Gastrocnemius medialis (tissue), 4 donors: ENCODE data around the gene KRT78. TPM values are rescaled to one million over a fixed set of nuclear protein-coding genes. Genes with fewer than 3 reads are reported as not detected.

Experiments used
- ATAC-seq, 2 donors: fragments of 150-250 bp; one replicate each; pipeline ENCODE4 v1.9.1; 2016
- DNase-seq, 2 donors: peaks; one replicate each; pipeline ENCODE4 v3.0.0-alpha.2; 2019
- H3K27ac ChIP-seq, 4 donors: fragments of 200-600 bp; sonication (generic); 1 replicate in 1 of 4; 2 replicates in 3 of 4; pipeline ENCODE4 v1.5.1; 2016 to 2018; ENCODE audit warnings: mild to moderate bottlenecking in 2 of 4, moderate library complexity in 1 of 4
- H3K27me3 ChIP-seq, 3 donors: fragments of 200-600 bp; sonication (generic) in 2 of 3; 1 replicate in 1 of 3; 2 replicates in 2 of 3; pipeline versions ENCODE4 v1.5.1 to v1.6.0; 2016 to 2019; ENCODE audit warnings: mild to moderate bottlenecking in 1 of 3, moderate library complexity in 1 of 3
- H3K36me3 ChIP-seq, 2 donors: fragments of 200-600 bp; sonication (generic) in 1 of 2; one replicate each; pipeline ENCODE4 v1.5.1; 2017 to 2018
- H3K4me1 ChIP-seq, 2 donors: fragments of 200-600 bp; sonication (generic) in 1 of 2; one replicate each; pipeline ENCODE4 v1.5.1; 2016 to 2017; ENCODE audit warnings: mild to moderate bottlenecking in 2 of 2
- H3K4me3 ChIP-seq, 4 donors: fragments of 200-600 bp; sonication (generic) in 3 of 4; 1 replicate in 1 of 4; 2 replicates in 3 of 4; pipeline ENCODE4 v1.5.1; 2016 to 2019; ENCODE audit warnings: mild to moderate bottlenecking in 2 of 4
- H3K9me3 ChIP-seq, 3 donors: fragments of 200-600 bp; sonication (generic) in 2 of 3; 1 replicate in 1 of 3; 2 replicates in 2 of 3; pipeline ENCODE4 v1.5.1; 2016 to 2019
- POLR2A ChIP-seq, 2 donors: fragments of 450-650 bp; IDR thresholded peaks; one replicate each; pipeline ENCODE4 v1.6.1; 2017; ENCODE audit warnings: antibody characterized with exemption in 2 of 2, mild to moderate bottlenecking in 2 of 2, moderate library complexity in 2 of 2
- in situ Hi-C, 4 donors: fragments of 200-750 bp; cut with MboI; loops; one replicate each; pipeline versions ENCODE4 v1.15.0 to v1.8.0; 2017; ENCODE audit warnings: low sequenced_read_pairs in 4 of 4
- intact Hi-C: fragments of 100-400 bp; cut with DNase I; formaldehyde crosslinking; loops from one replicate; pipeline ENCODE4 v1.15.1; 2023; ENCODE audit warnings: low total_unique reads
- total RNA-seq, 4 donors: library from RNA; depleted of rRNA; stranded (reverse); fragments of >200 nt; gene quantifications; one replicate each; pipeline versions ENCODE4 v1.1.0 to v1.2.3, GENCODE V29; 2016
- TF ChIP-seq, protein P1 (sequence below), 5 experiments: fragments of 450-650 bp in 3 of 5; fragments of 200-600 bp in 2 of 5; sonication (generic) in 2 of 5; IDR thresholded peaks in 4 of 5; conservative IDR thresholded peaks in 1 of 5; 1 replicate in 4 of 5; 2 replicates in 1 of 5; pipeline ENCODE4 v1.5.1; 2016 to 2019; ENCODE audit warnings: antibody characterized with exemption in 5 of 5, mild to moderate bottlenecking in 3 of 5, moderate library complexity in 3 of 5

Gene KRT78
- total RNA-seq, 4 donors from 2014 or later: not detected

- H3K36me3 ChIP-seq: no peaks in the 10 kb centered on the region
- intact Hi-C loops: no loop called here
- no peaks in the 10 kb centered on the region for H3K4me1 ChIP-seq
- H3K9me3 ChIP-seq: no peaks in the 10 kb centered on the region
- no peaks in the 10 kb centered on the region for H3K27me3 ChIP-seq
- DNase-seq (no peak), ATAC-seq (no peak)
- no peak overlapping the region for H3K27ac ChIP-seq
- in situ Hi-C loops: no loop called here
- no peak for TF ChIP-seq POLR2A (IDR thresholded peaks at IDR 0.05)
- TF ChIP-seq, protein P1, sequence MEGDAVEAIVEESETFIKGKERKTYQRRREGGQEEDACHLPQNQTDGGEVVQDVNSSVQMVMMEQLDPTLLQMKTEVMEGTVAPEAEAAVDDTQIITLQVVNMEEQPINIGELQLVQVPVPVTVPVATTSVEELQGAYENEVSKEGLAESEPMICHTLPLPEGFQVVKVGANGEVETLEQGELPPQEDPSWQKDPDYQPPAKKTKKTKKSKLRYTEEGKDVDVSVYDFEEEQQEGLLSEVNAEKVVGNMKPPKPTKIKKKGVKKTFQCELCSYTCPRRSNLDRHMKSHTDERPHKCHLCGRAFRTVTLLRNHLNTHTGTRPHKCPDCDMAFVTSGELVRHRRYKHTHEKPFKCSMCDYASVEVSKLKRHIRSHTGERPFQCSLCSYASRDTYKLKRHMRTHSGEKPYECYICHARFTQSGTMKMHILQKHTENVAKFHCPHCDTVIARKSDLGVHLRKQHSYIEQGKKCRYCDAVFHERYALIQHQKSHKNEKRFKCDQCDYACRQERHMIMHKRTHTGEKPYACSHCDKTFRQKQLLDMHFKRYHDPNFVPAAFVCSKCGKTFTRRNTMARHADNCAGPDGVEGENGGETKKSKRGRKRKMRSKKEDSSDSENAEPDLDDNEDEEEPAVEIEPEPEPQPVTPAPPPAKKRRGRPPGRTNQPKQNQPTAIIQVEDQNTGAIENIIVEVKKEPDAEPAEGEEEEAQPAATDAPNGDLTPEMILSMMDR (IDR thresholded peaks at IDR 0.05 in 4 of 5, conservative IDR thresholded peaks at IDR 0.05 in 1 of 5): no peak
- H3K4me3 ChIP-seq: no peak overlapping the region
Measured at GRCh38 chr12:52844386-52844785, 4.4 kb downstream of the KRT78 start.

GRCh38 chr12:52839436-52840105 is 9.2 kb downstream of the KRT78 start:
- TF ChIP-seq, protein P1 (IDR thresholded peaks at IDR 0.05 in 4 of 5, conservative IDR thresholded peaks at IDR 0.05 in 1 of 5): no peak
- TF ChIP-seq POLR2A (IDR thresholded peaks at IDR 0.05): no peak
- DNase-seq (no peak), ATAC-seq (no peak)
- Histone ChIP-seq H3K27ac (no peak overlapping the region), H3K4me3 (no peak overlapping the region), H3K27me3 (peaks cover 0 to 2% (median 0%) of the 10 kb centered on the region in 3 donors), H3K4me1 (no peaks in the 10 kb centered on the region), H3K9me3 (no peaks in the 10 kb centered on the region), H3K36me3 (no peaks in the 10 kb centered on the region)
- in situ Hi-C loops: no loop called here
- intact Hi-C loops: no loop called here

DNA sequence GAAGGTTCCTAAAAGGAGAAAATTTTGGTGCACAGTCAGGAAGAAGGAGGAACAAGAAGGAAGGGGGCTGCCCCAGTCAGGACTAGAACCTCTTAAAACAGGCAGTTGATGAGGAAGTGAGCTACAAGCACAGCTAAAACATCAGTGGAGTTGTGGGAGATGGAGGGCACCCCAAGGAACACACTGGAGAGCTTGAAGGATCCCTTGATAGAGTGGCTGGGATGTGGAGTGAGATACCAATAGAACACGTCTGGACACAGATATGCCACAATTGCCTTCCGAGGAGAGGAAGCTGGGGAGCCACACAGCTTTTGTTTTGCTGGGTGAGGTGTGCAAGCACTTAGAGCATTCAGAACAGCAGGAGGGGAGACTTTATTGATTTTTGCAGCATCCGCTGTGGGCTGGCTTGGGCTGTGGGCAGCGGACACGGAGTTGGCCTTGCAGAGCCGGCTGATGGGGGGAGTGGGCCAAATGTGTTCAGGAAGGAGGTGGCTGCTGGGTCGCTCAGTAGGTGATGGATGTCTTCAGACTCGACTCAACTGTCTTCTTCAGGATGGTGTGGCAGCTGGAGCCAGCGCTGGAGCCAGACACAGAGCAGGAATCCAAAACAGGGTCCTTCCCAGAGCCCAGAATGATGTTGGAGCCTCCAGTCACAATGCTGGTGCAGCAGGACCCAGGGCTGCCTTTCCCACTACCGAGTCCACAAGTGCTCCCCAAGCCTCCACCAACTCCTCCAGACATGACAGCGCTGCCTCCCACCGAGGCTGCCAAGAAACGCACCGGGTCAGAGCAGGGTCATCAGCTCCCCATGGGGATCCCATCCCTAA is 10.0 kb downstream of the KRT78 start:
- Histone ChIP-seq H3K4me3 (no peak overlapping the region), H3K27me3 (peaks cover 0 to 2% (median 0%) of the 10 kb centered on the region in 3 donors), H3K4me1 (no peaks in the 10 kb centered on the region), H3K9me3 (no peaks in the 10 kb centered on the region), H3K27ac (no peak overlapping the region), H3K36me3 (no peaks in the 10 kb centered on the region)
- in situ Hi-C loops (no loop called here), intact Hi-C loops (no loop called here)
- TF ChIP-seq, protein P1 (IDR thresholded peaks at IDR 0.05 in 4 of 5, conservative IDR thresholded peaks at IDR 0.05 in 1 of 5): no peak
- TF ChIP-seq POLR2A (IDR thresholded peaks at IDR 0.05): no peak
- no peak for ATAC-seq
- DNase-seq: no peak

DNA sequence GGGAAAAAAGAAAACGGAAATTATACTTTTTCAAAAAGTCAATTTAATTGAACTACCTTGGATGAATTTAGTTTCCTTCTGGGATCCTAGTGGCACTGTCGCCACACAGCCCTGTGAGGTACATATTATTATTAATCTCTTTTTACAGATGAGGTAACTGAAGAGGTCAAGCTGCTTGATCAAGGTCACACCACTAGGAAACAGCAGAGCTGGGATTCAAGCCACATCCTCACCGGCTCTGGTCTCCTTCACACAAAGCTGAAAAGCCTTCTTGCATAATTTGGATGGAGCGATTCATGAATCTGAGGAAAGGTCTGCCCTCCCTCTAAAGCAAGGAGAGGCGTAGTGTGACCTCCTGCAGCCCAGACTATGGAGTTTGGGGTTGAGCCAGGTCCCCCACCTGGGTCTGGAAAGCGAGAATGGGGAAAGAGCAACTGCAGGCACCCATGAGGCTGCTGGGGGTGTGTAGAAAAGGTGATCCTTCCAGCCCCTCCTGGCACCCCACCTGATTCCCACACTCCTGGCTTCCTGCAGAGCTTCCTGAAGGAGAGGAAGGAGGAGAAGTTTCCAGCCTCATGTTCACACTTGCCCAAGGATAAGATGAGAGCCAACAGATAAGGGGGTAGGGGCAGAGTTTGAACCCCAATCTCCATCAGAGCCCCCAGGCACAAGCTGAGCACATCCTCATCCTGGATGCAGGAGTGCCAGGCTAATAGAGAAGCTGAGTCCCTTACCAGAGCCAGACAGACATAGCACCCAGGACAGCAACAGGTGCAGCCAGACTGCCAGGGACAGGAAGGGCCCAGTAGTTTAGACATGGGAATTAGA is 10.8 kb downstream of the KRT78 start:
- Histone ChIP-seq H3K4me1 (no peaks in the 10 kb centered on the region), H3K27ac (no peak overlapping the region), H3K4me3 (no peak overlapping the region), H3K36me3 (no peaks in the 10 kb centered on the region), H3K9me3 (no peaks in the 10 kb centered on the region), H3K27me3 (peaks cover 0 to 2% (median 0%) of the 10 kb centered on the region in 3 donors)
- intact Hi-C loops: no loop called here
- DNase-seq: no peak
- TF ChIP-seq POLR2A (IDR thresholded peaks at IDR 0.05): no peak
- TF ChIP-seq, protein P1 (IDR thresholded peaks at IDR 0.05 in 4 of 5, conservative IDR thresholded peaks at IDR 0.05 in 1 of 5): no peak
- in situ Hi-C loops: no loop called here
- no peak for ATAC-seq
